Transverse colon (tissue), 4 donors: ENCODE measurements around the gene RAPGEF4. TPM values are rescaled to one million over a fixed set of nuclear protein-coding genes. Genes with fewer than 3 reads are reported as not detected.
"Not testable (repeated sequence)": the region's sequence is repeated elsewhere in the genome, so short reads cannot be mapped to it uniquely, and the experiment has no call there.

Experiments used
- DNase-seq: peaks from one replicate; pipeline ENCODE4 v3.0.0-alpha.2; 2019
- H3K27ac ChIP-seq, 4 donors: fragments of 200-600 bp; sonication (generic); 2 replicates each; pipeline ENCODE4 v1.5.1; 2016 to 2018; ENCODE audit warnings: inconsistent platforms in 4 of 4
- H3K27me3 ChIP-seq: fragments of 200-600 bp; sonication (generic); 2 replicates; pipeline ENCODE4 v1.5.1; 2017; ENCODE audit warnings: inconsistent platforms
- H3K36me3 ChIP-seq, 4 donors: fragments of 200-600 bp; sonication (generic); 2 replicates each; pipeline ENCODE4 v1.5.1; 2017 to 2019; ENCODE audit warnings: inconsistent platforms in 4 of 4
- H3K4me1 ChIP-seq, 4 donors: fragments of 200-600 bp; sonication (generic); 2 replicates each; pipeline ENCODE4 v1.5.1; 2017 to 2020; ENCODE audit warnings: inconsistent platforms in 4 of 4
- H3K4me3 ChIP-seq, 4 donors: fragments of 200-600 bp; sonication (generic); 1 replicate in 1 of 4; 2 replicates in 3 of 4; pipeline versions ENCODE4 v1.5.1 to v1.6.1; 2017 to 2019; ENCODE audit warnings: inconsistent platforms in 4 of 4
- H3K9me3 ChIP-seq, 2 donors: fragments of 200-600 bp; sonication (generic); 2 replicates each; pipeline ENCODE4 v1.5.1; 2017 to 2019; ENCODE audit warnings: inconsistent platforms in 2 of 2
- EP300 ChIP-seq: sonication (generic); formaldehyde crosslinking; IDR thresholded peaks from one replicate; pipeline ENCODE4 v1.6.1; 2017; ENCODE audit warnings: antibody characterized with exemption, low read depth
- POLR2A ChIP-seq: fragments of 450-650 bp; IDR thresholded peaks from one replicate; pipeline ENCODE4 v1.6.1; 2016; ENCODE audit warnings: antibody characterized with exemption, mild to moderate bottlenecking, moderate library complexity
- POLR2AphosphoS5 ChIP-seq, 3 donors: sonication (generic); formaldehyde crosslinking; IDR thresholded peaks; one replicate each; pipeline ENCODE4 v1.6.1; 2016; ENCODE audit warnings: antibody characterized with exemption in 3 of 3
- WGBS, 2 donors: methylation state at CpG; one replicate each; pipeline ENCODE4 v1.1.5; 2018; ENCODE audit warnings: low coverage in 1 of 2; 5-methylcytosine and 5-hydroxymethylcytosine counted together
- in situ Hi-C, 4 donors: fragments of 200-750 bp; cut with MboI; loops; one replicate each; pipeline versions ENCODE4 v1.15.0 to v1.15.1; 2017; ENCODE audit warnings: low sequenced_read_pairs in 3 of 4, low pct_ligation_motif_present in 1 of 4, low pct_unique_long_range_greater_than_20kb in 1 of 4
- intact Hi-C: fragments of 100-400 bp; cut with DNase I; formaldehyde crosslinking; loops from one replicate; pipeline ENCODE4 v1.15.1; 2023; ENCODE audit warnings: low total_unique reads
- total RNA-seq, 4 donors: library from RNA; depleted of rRNA; stranded (reverse); fragments of >200 nt; gene quantifications; one replicate each; pipeline ENCODE4 v1.1.0, GENCODE V29; 2016
- TF ChIP-seq, protein P1 (sequence below), 5 experiments: fragments of 200-600 bp in 3 of 5; fragments of 450-650 bp in 2 of 5; sonication (generic) in 3 of 5; IDR thresholded peaks; 1 replicate in 2 of 5; 2 replicates in 3 of 5; pipeline ENCODE4 v1.5.1; 2016 to 2017; ENCODE audit warnings: antibody characterized with exemption in 5 of 5, inconsistent platforms in 3 of 5, mild to moderate bottlenecking in 2 of 5, moderate library complexity in 1 of 5

The RAPGEF4 gene
- total RNA-seq, 4 donors from 2014 or later: 1.4 to 12.3 (median 2.2) TPM; not detected in 1

DNA sequence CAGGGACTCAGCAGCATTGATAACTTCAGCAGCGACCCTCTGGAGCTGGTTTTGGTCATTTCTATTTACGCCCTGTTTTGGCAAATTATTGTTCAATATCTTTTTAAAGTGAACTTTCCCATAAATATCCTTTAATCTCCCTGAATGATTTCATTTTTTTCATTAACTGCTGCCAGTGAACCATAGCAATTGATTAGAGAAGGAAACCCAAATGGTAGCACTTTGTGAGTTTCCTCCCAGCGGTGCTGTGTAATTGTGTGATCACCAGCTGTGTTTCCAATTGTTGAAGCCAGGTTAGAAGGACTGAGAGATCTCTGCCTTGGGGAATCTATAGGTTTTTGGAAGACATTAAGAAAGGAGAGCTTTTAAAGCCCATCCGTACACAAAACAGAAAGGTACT lies 356.3 kb downstream of the RAPGEF4 start:
- H3K4me1 ChIP-seq: peaks cover 2 to 41% (median 9%) of the 10 kb centered on the region in 4 donors
- no peaks in the 10 kb centered on the region for H3K36me3 ChIP-seq
- 95 to 100% methylated on average over 3 to 4 of the region's 4 CpGs for WGBS, 2 donors
- H3K27ac ChIP-seq: peak overlapping the region; percentile 55 to 83 (median 66)
- no peaks in the 10 kb centered on the region for H3K9me3 ChIP-seq
- DNase-seq: no peak
- H3K27me3 ChIP-seq: no peaks in the 10 kb centered on the region
- intact Hi-C loops (no loop called here), in situ Hi-C loops (loop anchor here in 1 of 4 donors (25.0 kb wide), 1 partner anchor 95 kb away; no protein-coding TSS in a partner anchor)
- TF ChIP-seq, protein P1, sequence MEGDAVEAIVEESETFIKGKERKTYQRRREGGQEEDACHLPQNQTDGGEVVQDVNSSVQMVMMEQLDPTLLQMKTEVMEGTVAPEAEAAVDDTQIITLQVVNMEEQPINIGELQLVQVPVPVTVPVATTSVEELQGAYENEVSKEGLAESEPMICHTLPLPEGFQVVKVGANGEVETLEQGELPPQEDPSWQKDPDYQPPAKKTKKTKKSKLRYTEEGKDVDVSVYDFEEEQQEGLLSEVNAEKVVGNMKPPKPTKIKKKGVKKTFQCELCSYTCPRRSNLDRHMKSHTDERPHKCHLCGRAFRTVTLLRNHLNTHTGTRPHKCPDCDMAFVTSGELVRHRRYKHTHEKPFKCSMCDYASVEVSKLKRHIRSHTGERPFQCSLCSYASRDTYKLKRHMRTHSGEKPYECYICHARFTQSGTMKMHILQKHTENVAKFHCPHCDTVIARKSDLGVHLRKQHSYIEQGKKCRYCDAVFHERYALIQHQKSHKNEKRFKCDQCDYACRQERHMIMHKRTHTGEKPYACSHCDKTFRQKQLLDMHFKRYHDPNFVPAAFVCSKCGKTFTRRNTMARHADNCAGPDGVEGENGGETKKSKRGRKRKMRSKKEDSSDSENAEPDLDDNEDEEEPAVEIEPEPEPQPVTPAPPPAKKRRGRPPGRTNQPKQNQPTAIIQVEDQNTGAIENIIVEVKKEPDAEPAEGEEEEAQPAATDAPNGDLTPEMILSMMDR (IDR thresholded peaks at IDR 0.05): no peak
- TF ChIP-seq EP300: no peak
- no peak for TF ChIP-seq POLR2AphosphoS5 (IDR thresholded peaks at IDR 0.05)
- no peak for TF ChIP-seq POLR2A
- no peak overlapping the region for H3K4me3 ChIP-seq

DNA sequence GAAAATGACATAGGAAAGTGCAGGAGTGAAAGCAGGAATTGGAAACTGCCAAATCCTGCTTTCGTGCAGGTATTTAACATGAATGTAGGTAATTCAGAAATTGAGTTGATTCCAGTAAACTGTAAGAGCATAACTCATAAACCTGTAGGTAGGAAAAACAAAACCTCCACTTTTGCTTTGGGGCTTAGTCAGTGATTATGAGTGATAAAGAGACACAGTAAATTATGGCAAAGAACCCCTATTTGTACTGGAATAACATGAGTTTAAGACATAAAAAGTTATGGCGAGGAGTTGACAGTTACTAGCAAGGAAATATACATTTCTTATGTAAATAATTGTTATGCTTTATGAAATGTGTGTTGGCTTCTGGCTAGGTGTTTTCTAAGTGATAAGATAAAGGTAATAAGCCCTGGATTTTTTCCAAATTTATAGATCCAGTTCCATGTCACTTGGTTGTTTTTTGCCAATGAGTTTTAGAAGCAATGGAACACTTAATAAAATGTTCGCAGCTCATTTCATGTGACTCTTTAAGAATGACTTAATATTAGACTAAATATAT lies 357.3 kb downstream of the RAPGEF4 start:
- Histone ChIP-seq H3K27me3 (no peaks in the 10 kb centered on the region), H3K9me3 (no peaks in the 10 kb centered on the region), H3K4me3 (no peak overlapping the region), H3K27ac (peak overlapping the region; percentile 55 to 83 (median 66)), H3K36me3 (no peaks in the 10 kb centered on the region), H3K4me1 (peaks cover 0 to 41% (median 8%) of the 10 kb centered on the region in 4 donors)
- intact Hi-C loops: no loop called here
- TF ChIP-seq, protein P1 (IDR thresholded peaks at IDR 0.05): no peak
- no peak for TF ChIP-seq POLR2A
- no peak for TF ChIP-seq POLR2AphosphoS5 (IDR thresholded peaks at IDR 0.05)
- TF ChIP-seq EP300: no peak
- in situ Hi-C loops: loop anchor here in 1 of 4 donors (25.0 kb wide), 1 partner anchor 94 kb away; no protein-coding TSS in a partner anchor
- WGBS, 2 donors: 40 to 60% methylated on average over 3 of the region's 3 CpGs
- no peak for DNase-seq

DNA sequence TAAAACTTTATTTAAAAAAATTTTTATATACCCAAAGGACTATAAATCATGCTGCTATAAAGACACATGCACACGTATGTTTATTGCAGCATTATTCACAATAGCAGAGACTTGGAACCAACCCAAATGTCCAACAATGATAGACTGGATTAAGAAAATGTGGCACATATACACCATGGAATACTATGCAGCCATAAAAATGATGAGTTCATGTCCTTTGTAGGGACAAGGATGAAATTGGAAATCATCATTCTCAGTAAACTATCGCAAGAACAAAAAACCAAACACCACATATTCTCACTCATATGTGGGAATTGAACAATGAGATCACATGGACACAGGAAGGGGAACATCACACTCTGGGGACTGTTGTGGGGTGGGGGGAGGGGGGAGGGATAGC lies 358.0 kb downstream of the RAPGEF4 start:
- H3K27me3 ChIP-seq, DNase-seq, H3K27ac ChIP-seq, H3K36me3 ChIP-seq, intact Hi-C loops, H3K9me3 ChIP-seq, H3K4me3 ChIP-seq: not testable (repeated sequence)
- H3K4me1 ChIP-seq: peaks cover 0 to 41% (median 8%) of the 10 kb centered on the region in 4 donors
- in situ Hi-C loops: loop anchor here in 1 of 4 donors (25.0 kb wide), 1 partner anchor 94 kb away; no protein-coding TSS in a partner anchor
- 17 to 66% methylated on average over 1 to 2 of the region's 2 CpGs for WGBS, 2 donors

DNA sequence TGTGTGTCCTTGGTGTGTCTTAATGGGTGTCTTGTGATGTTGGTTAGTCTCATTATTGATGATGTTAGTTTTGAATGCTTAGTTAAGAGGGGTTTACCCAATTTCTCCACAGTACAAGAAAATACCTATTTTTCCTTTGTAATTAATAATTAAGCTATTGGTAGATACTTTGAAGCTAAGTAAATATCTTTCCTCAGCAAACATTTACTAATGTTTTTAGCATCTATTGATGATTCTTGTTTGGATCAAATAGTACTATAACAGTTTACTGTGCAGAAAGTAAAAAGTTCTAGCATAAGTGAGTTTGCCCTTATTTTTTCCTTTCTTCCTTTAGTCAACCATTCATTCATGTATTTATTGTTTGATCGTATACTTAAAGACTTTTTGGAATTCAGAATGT lies 359.1 kb downstream of the RAPGEF4 start:
- intact Hi-C loops: no loop called here
- H3K4me3 ChIP-seq: no peak overlapping the region
- in situ Hi-C loops: loop anchor here in 1 of 4 donors (25.0 kb wide), 1 partner anchor 93 kb away; no protein-coding TSS in a partner anchor
- no peak overlapping the region for H3K27ac ChIP-seq
- H3K4me1 ChIP-seq: peaks cover 0 to 36% (median 8%) of the 10 kb centered on the region in 4 donors
- no peaks in the 10 kb centered on the region for H3K36me3 ChIP-seq
- TF ChIP-seq POLR2AphosphoS5 (IDR thresholded peaks at IDR 0.05): no peak
- TF ChIP-seq, protein P1 (IDR thresholded peaks at IDR 0.05): no peak
- no peak for TF ChIP-seq POLR2A
- no peak for TF ChIP-seq EP300
- no peaks in the 10 kb centered on the region for H3K27me3 ChIP-seq
- DNase-seq: no peak
- WGBS, 2 donors: 64 to 100% methylated on average over 1 of the region's 1 CpG
- H3K9me3 ChIP-seq: no peaks in the 10 kb centered on the region
